SK-N-SH treated with all-trans-retinoic acid at 6 μM for 48 hours (cell line): ENCODE results near the gene TCF12.

Experiments used
- ATAC-seq: fragments of 200-7000 bp; cut with Tn5 transposase; 3 replicates; pipeline ENCODE4 v1.9.1; 2020; ENCODE audit warnings: mild to moderate bottlenecking, moderate library complexity
- ARNTL ChIP-seq: fragments of 450-650 bp; formaldehyde crosslinking; IDR thresholded peaks from 2 replicates; pipeline ENCODE4 v1.5.0; 2020; ENCODE audit warnings: low read depth, mild to moderate bottlenecking, moderate library complexity, borderline replicate concordance
- BACH2 ChIP-seq: fragments of 250-450 bp; sonication (Bioruptor Pico); IDR thresholded peaks from 2 replicates; pipeline ENCODE4 v1.9.0; 2021; ENCODE audit warnings: mild to moderate bottlenecking, borderline replicate concordance
- CSDC2 ChIP-seq: fragments of 250-450 bp; sonication (Bioruptor Pico); IDR thresholded peaks from 2 replicates; pipeline ENCODE4 v1.5.0; 2020; ENCODE audit warnings: mild to moderate bottlenecking, moderate library complexity
- ESRRG ChIP-seq: fragments of 250-450 bp; sonication (Bioruptor Pico); IDR thresholded peaks from 2 replicates; pipeline ENCODE4 v1.6.1; 2021; ENCODE audit warnings: mild to moderate bottlenecking
- GLIS3 ChIP-seq: fragments of 250-450 bp; sonication (Bioruptor Pico); IDR thresholded peaks from 2 replicates; pipeline ENCODE4 v1.5.0; 2020; ENCODE audit warnings: mild to moderate bottlenecking, moderate library complexity
- ISL1 ChIP-seq: fragments of 250-450 bp; sonication (Bioruptor Pico); IDR thresholded peaks from 2 replicates; pipeline ENCODE4 v2.1.2; 2022; ENCODE audit warnings: mild to moderate bottlenecking, moderate library complexity
- PPARA ChIP-seq: fragments of 250-450 bp; sonication (Bioruptor Pico); IDR thresholded peaks from 2 replicates; pipeline ENCODE4 v1.5.0; 2020; ENCODE audit warnings: mild to moderate bottlenecking, borderline replicate concordance
- RARB ChIP-seq: fragments of 250-450 bp; sonication (Bioruptor Pico); IDR thresholded peaks from 2 replicates; pipeline ENCODE4 v1.8.0; 2021; ENCODE audit warnings: mild to moderate bottlenecking, moderate library complexity
- SNAI2 ChIP-seq: fragments of 250-450 bp; sonication (Bioruptor Pico); IDR thresholded peaks from 2 replicates; pipeline ENCODE4 v1.5.0; 2020; ENCODE audit warnings: mild to moderate bottlenecking, moderate library complexity
- TCF4 ChIP-seq: fragments of 250-450 bp; sonication (Bioruptor Pico); IDR thresholded peaks from 2 replicates; pipeline ENCODE4 v1.8.0; 2021; ENCODE audit warnings: mild to moderate bottlenecking, moderate library complexity, borderline replicate concordance
- TOX ChIP-seq: fragments of 250-450 bp; sonication (Bioruptor Pico); IDR thresholded peaks from 2 replicates; pipeline ENCODE4 v1.8.0; 2021; ENCODE audit warnings: mild to moderate bottlenecking, moderate library complexity, borderline replicate concordance
- ZC3H10 ChIP-seq: fragments of 250-450 bp; sonication (Bioruptor Pico); IDR thresholded peaks from 2 replicates; pipeline ENCODE4 v1.5.1; 2021; ENCODE audit warnings: mild to moderate bottlenecking, moderate library complexity
- ZFP3 ChIP-seq: fragments of 250-450 bp; sonication (Bioruptor Pico); IDR thresholded peaks from 2 replicates; pipeline ENCODE4 v1.5.0; 2020; ENCODE audit warnings: mild to moderate bottlenecking, moderate library complexity
- ZFP30 ChIP-seq: fragments of 450-650 bp; formaldehyde crosslinking; IDR thresholded peaks from 2 replicates; pipeline ENCODE4 v1.5.0; 2022; ENCODE audit warnings: mild to moderate bottlenecking, moderate library complexity
- ZNF70 ChIP-seq: fragments of 450-650 bp; formaldehyde crosslinking; IDR thresholded peaks from 2 replicates; pipeline ENCODE4 v1.5.0; 2020; ENCODE audit warnings: mild to moderate bottlenecking, moderate library complexity
- ZNF8 ChIP-seq: fragments of 450-650 bp; formaldehyde crosslinking; IDR thresholded peaks from 2 replicates; pipeline ENCODE4 v1.5.0; 2020; ENCODE audit warnings: mild to moderate bottlenecking, moderate library complexity
- TF ChIP-seq, protein P1 (sequence below): fragments of 250-450 bp; sonication (Bioruptor Pico); IDR thresholded peaks from 2 replicates; pipeline ENCODE4 v1.5.0; 2020; ENCODE audit warnings: mild to moderate bottlenecking, moderate library complexity
- TF ChIP-seq, protein P2 (sequence below): fragments of 250-450 bp; sonication (Bioruptor Pico); IDR thresholded peaks from 2 replicates; pipeline ENCODE4 v1.8.0; 2020; ENCODE audit warnings: mild to moderate bottlenecking, moderate library complexity, borderline replicate concordance
- TF ChIP-seq, protein P3 (sequence below): fragments of 250-450 bp; sonication (Bioruptor Pico); IDR thresholded peaks from 2 replicates; pipeline ENCODE4 v1.8.0; 2021; ENCODE audit warnings: low read depth, mild to moderate bottlenecking, moderate library complexity, borderline replicate concordance
- TF ChIP-seq, protein P4 (sequence below): fragments of 250-450 bp; sonication (Bioruptor Pico); IDR thresholded peaks from 2 replicates; pipeline ENCODE4 v1.5.1; 2020; ENCODE audit warnings: low read depth, mild to moderate bottlenecking, moderate library complexity
- TF ChIP-seq, protein P5 (sequence below): fragments of 250-450 bp; sonication (Bioruptor Pico); IDR thresholded peaks from 2 replicates; pipeline ENCODE4 v1.5.1; 2021; ENCODE audit warnings: mild to moderate bottlenecking, moderate library complexity

Gene TCF12

DNA sequence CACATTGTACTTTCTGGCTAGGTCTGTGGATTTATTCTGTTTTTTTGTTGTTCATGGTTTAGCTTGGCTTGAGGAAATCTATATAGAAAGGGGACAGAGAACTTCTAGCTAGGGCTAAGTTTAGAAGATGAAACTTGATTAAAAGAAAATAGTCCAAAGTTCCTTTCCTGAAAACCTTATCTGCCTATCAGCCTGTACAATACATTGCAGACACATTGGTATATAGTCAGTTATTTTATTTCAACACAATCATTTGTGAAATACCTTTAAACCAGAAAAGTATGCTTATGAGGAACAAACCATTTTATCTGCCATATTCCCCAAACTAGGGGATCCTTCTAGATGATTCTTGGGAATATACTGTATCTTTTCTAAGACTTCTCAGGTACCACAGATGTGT is 310.6 kb downstream of the TCF12 start:
- TF ChIP-seq RARB (CRISPR knock-in tag) (no peak), PPARA (no peak), ZFP30 (no peak), ISL1 (CRISPR knock-in tag) (no peak), CSDC2 (CRISPR knock-in tag) (no peak), TCF4 (no peak), TOX (no peak), SNAI2 (CRISPR knock-in tag) (no peak), GLIS3 (CRISPR knock-in tag) (no peak), ARNTL (no peak), ESRRG (CRISPR knock-in tag) (no peak)
- TF ChIP-seq, protein P1, sequence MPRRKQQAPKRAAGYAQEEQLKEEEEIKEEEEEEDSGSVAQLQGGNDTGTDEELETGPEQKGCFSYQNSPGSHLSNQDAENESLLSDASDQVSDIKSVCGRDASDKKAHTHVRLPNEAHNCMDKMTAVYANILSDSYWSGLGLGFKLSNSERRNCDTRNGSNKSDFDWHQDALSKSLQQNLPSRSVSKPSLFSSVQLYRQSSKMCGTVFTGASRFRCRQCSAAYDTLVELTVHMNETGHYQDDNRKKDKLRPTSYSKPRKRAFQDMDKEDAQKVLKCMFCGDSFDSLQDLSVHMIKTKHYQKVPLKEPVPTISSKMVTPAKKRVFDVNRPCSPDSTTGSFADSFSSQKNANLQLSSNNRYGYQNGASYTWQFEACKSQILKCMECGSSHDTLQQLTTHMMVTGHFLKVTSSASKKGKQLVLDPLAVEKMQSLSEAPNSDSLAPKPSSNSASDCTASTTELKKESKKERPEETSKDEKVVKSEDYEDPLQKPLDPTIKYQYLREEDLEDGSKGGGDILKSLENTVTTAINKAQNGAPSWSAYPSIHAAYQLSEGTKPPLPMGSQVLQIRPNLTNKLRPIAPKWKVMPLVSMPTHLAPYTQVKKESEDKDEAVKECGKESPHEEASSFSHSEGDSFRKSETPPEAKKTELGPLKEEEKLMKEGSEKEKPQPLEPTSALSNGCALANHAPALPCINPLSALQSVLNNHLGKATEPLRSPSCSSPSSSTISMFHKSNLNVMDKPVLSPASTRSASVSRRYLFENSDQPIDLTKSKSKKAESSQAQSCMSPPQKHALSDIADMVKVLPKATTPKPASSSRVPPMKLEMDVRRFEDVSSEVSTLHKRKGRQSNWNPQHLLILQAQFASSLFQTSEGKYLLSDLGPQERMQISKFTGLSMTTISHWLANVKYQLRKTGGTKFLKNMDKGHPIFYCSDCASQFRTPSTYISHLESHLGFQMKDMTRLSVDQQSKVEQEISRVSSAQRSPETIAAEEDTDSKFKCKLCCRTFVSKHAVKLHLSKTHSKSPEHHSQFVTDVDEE: no peak
- ATAC-seq: no peak

DNA sequence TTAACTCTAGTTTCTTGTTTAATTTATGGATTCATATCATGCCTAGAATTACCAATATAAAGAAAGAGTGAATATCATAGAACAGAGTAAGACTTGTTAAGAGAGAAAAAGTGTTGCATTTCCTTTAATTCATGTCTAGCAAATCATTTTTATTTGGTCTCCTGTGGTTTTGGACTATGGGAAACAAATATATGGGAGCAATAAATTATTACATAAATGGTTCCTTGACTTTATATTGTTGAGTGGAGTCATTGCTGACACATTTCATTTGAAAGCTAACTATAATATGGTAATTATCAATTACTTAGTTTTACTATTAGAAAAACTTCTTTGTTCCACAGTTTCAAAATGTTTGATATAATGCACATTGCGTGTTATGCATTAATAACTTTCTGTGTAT is 313.1 kb downstream of the TCF12 start:
- ATAC-seq: no peak
- no peak for TF ChIP-seq SNAI2 (CRISPR knock-in tag)
- TF ChIP-seq, protein P2, sequence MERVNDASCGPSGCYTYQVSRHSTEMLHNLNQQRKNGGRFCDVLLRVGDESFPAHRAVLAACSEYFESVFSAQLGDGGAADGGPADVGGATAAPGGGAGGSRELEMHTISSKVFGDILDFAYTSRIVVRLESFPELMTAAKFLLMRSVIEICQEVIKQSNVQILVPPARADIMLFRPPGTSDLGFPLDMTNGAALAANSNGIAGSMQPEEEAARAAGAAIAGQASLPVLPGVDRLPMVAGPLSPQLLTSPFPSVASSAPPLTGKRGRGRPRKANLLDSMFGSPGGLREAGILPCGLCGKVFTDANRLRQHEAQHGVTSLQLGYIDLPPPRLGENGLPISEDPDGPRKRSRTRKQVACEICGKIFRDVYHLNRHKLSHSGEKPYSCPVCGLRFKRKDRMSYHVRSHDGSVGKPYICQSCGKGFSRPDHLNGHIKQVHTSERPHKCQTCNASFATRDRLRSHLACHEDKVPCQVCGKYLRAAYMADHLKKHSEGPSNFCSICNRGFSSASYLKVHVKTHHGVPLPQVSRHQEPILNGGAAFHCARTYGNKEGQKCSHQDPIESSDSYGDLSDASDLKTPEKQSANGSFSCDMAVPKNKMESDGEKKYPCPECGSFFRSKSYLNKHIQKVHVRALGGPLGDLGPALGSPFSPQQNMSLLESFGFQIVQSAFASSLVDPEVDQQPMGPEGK: no peak
- no peak for TF ChIP-seq ISL1 (CRISPR knock-in tag)
- TF ChIP-seq, protein P3, sequence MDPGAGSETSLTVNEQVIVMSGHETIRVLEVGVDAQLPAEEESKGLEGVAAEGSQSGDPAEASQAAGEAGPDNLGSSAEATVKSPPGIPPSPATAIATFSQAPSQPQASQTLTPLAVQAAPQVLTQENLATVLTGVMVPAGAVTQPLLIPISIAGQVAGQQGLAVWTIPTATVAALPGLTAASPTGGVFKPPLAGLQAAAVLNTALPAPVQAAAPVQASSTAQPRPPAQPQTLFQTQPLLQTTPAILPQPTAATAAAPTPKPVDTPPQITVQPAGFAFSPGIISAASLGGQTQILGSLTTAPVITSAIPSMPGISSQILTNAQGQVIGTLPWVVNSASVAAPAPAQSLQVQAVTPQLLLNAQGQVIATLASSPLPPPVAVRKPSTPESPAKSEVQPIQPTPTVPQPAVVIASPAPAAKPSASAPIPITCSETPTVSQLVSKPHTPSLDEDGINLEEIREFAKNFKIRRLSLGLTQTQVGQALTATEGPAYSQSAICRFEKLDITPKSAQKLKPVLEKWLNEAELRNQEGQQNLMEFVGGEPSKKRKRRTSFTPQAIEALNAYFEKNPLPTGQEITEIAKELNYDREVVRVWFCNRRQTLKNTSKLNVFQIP (CRISPR knock-in tag): no peak
- TF ChIP-seq ZFP3 (CRISPR knock-in tag): no peak
- TF ChIP-seq ESRRG (CRISPR knock-in tag): no peak
- TF ChIP-seq, protein P4, sequence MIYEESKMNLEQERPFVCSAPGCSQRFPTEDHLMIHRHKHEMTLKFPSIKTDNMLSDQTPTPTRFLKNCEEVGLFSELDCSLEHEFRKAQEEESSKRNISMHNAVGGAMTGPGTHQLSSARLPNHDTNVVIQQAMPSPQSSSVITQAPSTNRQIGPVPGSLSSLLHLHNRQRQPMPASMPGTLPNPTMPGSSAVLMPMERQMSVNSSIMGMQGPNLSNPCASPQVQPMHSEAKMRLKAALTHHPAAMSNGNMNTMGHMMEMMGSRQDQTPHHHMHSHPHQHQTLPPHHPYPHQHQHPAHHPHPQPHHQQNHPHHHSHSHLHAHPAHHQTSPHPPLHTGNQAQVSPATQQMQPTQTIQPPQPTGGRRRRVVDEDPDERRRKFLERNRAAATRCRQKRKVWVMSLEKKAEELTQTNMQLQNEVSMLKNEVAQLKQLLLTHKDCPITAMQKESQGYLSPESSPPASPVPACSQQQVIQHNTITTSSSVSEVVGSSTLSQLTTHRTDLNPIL (CRISPR knock-in tag): no peak
- TF ChIP-seq ZC3H10 (CRISPR knock-in tag): no peak
- TF ChIP-seq, protein P5, sequence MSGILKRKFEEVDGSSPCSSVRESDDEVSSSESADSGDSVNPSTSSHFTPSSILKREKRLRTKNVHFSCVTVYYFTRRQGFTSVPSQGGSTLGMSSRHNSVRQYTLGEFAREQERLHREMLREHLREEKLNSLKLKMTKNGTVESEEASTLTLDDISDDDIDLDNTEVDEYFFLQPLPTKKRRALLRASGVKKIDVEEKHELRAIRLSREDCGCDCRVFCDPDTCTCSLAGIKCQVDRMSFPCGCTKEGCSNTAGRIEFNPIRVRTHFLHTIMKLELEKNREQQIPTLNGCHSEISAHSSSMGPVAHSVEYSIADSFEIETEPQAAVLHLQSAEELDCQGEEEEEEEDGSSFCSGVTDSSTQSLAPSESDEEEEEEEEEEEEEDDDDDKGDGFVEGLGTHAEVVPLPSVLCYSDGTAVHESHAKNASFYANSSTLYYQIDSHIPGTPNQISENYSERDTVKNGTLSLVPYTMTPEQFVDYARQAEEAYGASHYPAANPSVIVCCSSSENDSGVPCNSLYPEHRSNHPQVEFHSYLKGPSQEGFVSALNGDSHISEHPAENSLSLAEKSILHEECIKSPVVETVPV (CRISPR knock-in tag): no peak
- TF ChIP-seq, protein P1: no peak
- no peak for TF ChIP-seq RARB (CRISPR knock-in tag)
- no peak for TF ChIP-seq BACH2
- TF ChIP-seq ARNTL: no peak
- TF ChIP-seq ZFP30: no peak
- TF ChIP-seq CSDC2 (CRISPR knock-in tag): no peak
- no peak for TF ChIP-seq ZNF70 (CRISPR knock-in tag)
- TF ChIP-seq ZNF8 (CRISPR knock-in tag): no peak
- TF ChIP-seq TCF4: no peak
- TF ChIP-seq, all 23 proteins: peak for 0
